ENCODE data around the gene ZKSCAN4.

ZKSCAN4 gene

DNA sequence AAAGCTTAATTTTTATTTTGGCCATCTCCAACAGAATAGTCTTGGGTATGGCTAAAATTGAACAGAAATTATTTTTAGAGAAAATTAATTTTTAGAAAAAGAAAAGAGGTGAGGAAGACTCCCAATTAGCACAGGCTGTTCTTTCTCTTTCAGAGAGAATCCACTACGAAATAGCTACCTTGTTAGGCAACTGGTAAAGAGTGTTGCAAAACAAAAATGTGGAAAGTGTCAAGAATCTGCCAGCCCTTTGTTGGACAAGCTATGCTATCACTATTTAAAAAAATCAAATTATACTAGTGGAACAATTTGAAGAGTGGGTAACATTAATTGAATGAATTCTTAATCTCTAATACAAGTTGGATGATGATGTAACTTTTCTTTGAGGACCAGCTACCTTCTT is 46.2 kb downstream of the ZKSCAN4 start:
- in situ Hi-C loops (cut with HindIII; ENCODE audit: low sequenced_read_pairs): no loop called here
- no peak for DNase-seq (ENCODE audit: low read depth, low spot score)
- TF ChIP-seq, protein P1, sequence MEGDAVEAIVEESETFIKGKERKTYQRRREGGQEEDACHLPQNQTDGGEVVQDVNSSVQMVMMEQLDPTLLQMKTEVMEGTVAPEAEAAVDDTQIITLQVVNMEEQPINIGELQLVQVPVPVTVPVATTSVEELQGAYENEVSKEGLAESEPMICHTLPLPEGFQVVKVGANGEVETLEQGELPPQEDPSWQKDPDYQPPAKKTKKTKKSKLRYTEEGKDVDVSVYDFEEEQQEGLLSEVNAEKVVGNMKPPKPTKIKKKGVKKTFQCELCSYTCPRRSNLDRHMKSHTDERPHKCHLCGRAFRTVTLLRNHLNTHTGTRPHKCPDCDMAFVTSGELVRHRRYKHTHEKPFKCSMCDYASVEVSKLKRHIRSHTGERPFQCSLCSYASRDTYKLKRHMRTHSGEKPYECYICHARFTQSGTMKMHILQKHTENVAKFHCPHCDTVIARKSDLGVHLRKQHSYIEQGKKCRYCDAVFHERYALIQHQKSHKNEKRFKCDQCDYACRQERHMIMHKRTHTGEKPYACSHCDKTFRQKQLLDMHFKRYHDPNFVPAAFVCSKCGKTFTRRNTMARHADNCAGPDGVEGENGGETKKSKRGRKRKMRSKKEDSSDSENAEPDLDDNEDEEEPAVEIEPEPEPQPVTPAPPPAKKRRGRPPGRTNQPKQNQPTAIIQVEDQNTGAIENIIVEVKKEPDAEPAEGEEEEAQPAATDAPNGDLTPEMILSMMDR (IDR thresholded peaks at IDR 0.05; ENCODE audit: low read depth, low read length): no peak
- H3K4me3 ChIP-seq (ENCODE audit: low read depth, low read length): no peak overlapping the region

DNA sequence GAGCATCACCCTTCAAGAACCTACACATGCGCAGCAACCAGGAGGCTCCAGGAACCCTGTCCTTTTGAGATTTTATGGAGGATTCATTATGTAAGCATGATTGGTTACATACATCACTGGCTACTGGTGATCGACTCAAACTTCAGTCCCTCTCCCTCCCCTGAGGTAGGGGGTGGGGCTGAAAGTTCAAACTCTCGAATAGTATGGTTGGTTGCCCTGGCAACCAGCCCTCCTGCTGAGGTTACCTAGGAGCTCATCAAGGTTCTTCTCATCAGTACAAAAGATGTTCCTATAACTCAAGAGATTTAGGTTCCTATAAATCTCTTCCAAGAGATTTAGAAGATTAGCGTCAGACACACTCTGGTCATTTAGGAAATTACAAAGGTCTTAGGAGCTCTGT is 48.9 kb downstream of the ZKSCAN4 start:
- H3K4me3 ChIP-seq (ENCODE audit: low read depth, low read length): no peak overlapping the region
- TF ChIP-seq, protein P1 (IDR thresholded peaks at IDR 0.05; ENCODE audit: low read depth, low read length): no peak
- no peak for DNase-seq (ENCODE audit: low read depth, low spot score)
- in situ Hi-C loops (cut with HindIII; ENCODE audit: low sequenced_read_pairs): no loop called here

DNA sequence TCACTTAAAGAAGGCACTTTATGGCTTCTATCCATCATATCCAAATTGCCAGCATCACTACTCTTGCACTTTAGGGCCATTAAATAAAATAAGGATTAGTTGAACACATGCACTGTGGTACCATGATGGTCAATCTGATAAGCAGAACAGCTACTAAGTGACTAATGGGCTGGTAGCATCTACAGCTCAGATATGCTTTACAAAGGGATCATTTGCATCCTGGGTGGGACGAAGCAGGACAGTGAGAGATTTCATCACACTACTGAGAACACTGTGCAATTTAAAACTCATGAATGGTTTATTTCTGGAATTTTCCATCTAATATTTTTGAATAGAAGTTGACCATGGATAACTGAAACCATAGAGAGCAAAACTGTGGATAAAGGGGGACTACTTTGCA is 52.0 kb downstream of the ZKSCAN4 start:
- TF ChIP-seq, protein P1 (IDR thresholded peaks at IDR 0.05; ENCODE audit: low read depth, low read length): no peak

More for the DNA sequence above, 52.0 kb downstream of the ZKSCAN4 start:
- in situ Hi-C loops (cut with HindIII; ENCODE audit: low sequenced_read_pairs): no loop called here
- no peak for DNase-seq (ENCODE audit: low read depth, low spot score)
- H3K4me3 ChIP-seq (ENCODE audit: low read depth, low read length): no peak overlapping the region

Data from astrocyte of the spinal cord (primary cell).